Measurements from ENCODE around the gene EXOC4.

Gene EXOC4

GRCh38 chr7:133883591-133883990 lies 630.7 kb downstream of the EXOC4 start:
- Histone ChIP-seq H3K9ac (ENCODE audit: low read depth, low read length, poor library complexity, severe bottlenecking) (no peak overlapping the region), H3K27me3 (ENCODE audit: insufficient read depth, low read length, poor library complexity, severe bottlenecking) (no peaks in the 10 kb centered on the region), H3K4me2 (ENCODE audit: low read depth, low read length, poor library complexity, severe bottlenecking) (peak overlapping the region; percentile 72), H4K20me1 (ENCODE audit: insufficient read depth, low read length, poor library complexity, severe bottlenecking) (peaks cover 27% of the 10 kb centered on the region), H3K4me1 (ENCODE audit: insufficient read depth, low read length, poor library complexity, severe bottlenecking) (peaks cover 20% of the 10 kb centered on the region), H3K4me3 (ENCODE audit: low read length, poor library complexity, severe bottlenecking) (peak overlapping the region; percentile 45), H3K79me2 (ENCODE audit: insufficient read depth, low read length) (no peaks in the 10 kb centered on the region), H3K36me3 (ENCODE audit: insufficient read depth, low read length) (no peaks in the 10 kb centered on the region), H3F3A (ENCODE audit: low read depth) (no peaks in the 10 kb centered on the region; the same call in 1 of the 2 replicates), H3K9me3 (ENCODE audit: insufficient read depth, low read depth, low read length) (no peaks in the 10 kb centered on the region), H3K9me2 (replicated peaks; ENCODE audit: low read depth, low read length) (no peaks in the 10 kb centered on the region), H2AFZ (ENCODE audit: low read length) (no peak overlapping the region)
- no peak for TF ChIP-seq EZH2phosphoT487 (IDR thresholded peaks at IDR 0.05; ENCODE audit: borderline replicate concordance)
- TF ChIP-seq, protein P1, sequence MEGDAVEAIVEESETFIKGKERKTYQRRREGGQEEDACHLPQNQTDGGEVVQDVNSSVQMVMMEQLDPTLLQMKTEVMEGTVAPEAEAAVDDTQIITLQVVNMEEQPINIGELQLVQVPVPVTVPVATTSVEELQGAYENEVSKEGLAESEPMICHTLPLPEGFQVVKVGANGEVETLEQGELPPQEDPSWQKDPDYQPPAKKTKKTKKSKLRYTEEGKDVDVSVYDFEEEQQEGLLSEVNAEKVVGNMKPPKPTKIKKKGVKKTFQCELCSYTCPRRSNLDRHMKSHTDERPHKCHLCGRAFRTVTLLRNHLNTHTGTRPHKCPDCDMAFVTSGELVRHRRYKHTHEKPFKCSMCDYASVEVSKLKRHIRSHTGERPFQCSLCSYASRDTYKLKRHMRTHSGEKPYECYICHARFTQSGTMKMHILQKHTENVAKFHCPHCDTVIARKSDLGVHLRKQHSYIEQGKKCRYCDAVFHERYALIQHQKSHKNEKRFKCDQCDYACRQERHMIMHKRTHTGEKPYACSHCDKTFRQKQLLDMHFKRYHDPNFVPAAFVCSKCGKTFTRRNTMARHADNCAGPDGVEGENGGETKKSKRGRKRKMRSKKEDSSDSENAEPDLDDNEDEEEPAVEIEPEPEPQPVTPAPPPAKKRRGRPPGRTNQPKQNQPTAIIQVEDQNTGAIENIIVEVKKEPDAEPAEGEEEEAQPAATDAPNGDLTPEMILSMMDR (conservative IDR thresholded peaks at IDR 0.05; ENCODE audit: low read length) = no peak

DNA sequence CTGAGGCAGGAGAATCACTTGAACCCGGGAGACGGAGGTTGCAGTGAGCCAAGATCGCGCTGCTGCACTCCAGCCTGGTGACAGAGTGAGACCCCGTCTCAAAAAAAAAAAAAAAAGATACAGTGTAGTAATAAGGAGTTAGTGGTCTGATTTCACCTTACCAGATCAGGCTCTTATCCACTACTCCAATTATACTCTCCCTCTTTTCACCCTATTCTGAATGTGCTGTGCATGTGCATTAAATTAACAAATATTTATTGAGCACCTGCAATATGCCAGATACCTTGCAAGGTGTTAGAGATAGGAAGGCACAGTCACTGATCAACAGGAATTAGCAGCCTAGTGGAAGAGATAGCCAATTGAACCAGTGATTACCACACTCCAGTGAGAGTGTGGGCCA lies 632.3 kb downstream of the EXOC4 start:
- no peak overlapping the region for H3K9ac ChIP-seq (ENCODE audit: low read depth, low read length, poor library complexity, severe bottlenecking)
- no peak overlapping the region for H3K4me2 ChIP-seq (ENCODE audit: low read depth, low read length, poor library complexity, severe bottlenecking)
- TF ChIP-seq, protein P1 (conservative IDR thresholded peaks at IDR 0.05; ENCODE audit: low read length) = no peak
- TF ChIP-seq EZH2phosphoT487 (IDR thresholded peaks at IDR 0.05; ENCODE audit: borderline replicate concordance) = no peak
- H2AFZ ChIP-seq (ENCODE audit: low read length) = no peak overlapping the region
- no peaks in the 10 kb centered on the region for H3K79me2 ChIP-seq (ENCODE audit: insufficient read depth, low read length)
- H3K4me3 ChIP-seq (ENCODE audit: low read length, poor library complexity, severe bottlenecking) = no peak overlapping the region
- no peaks in the 10 kb centered on the region for H3K27me3 ChIP-seq (ENCODE audit: insufficient read depth, low read length, poor library complexity, severe bottlenecking)
- H3K9me3 ChIP-seq (ENCODE audit: insufficient read depth, low read depth, low read length) = no peaks in the 10 kb centered on the region
- H3F3A ChIP-seq (ENCODE audit: low read depth) = no peaks in the 10 kb centered on the region; the same call in 1 of the 2 replicates
- H3K36me3 ChIP-seq (ENCODE audit: insufficient read depth, low read length) = no peaks in the 10 kb centered on the region
- no peaks in the 10 kb centered on the region for H3K9me2 ChIP-seq (replicated peaks; ENCODE audit: low read depth, low read length)
- H3K4me1 ChIP-seq (ENCODE audit: insufficient read depth, low read length, poor library complexity, severe bottlenecking) = peaks cover 20% of the 10 kb centered on the region
- peaks cover 27% of the 10 kb centered on the region for H4K20me1 ChIP-seq (ENCODE audit: insufficient read depth, low read length, poor library complexity, severe bottlenecking)

GRCh38 chr7:133886086-133886485 lies 633.2 kb downstream of the EXOC4 start:
- no peak overlapping the region for H3K9ac ChIP-seq (ENCODE audit: low read depth, low read length, poor library complexity, severe bottlenecking)

More at GRCh38 chr7:133886086-133886485, 633.2 kb downstream of the EXOC4 start:
- H3K9me2 ChIP-seq (replicated peaks; ENCODE audit: low read depth, low read length) = no peaks in the 10 kb centered on the region
- H3K4me3 ChIP-seq (ENCODE audit: low read length, poor library complexity, severe bottlenecking) = no peak overlapping the region
- H3K9me3 ChIP-seq (ENCODE audit: insufficient read depth, low read depth, low read length) = no peaks in the 10 kb centered on the region
- H3K4me2 ChIP-seq (ENCODE audit: low read depth, low read length, poor library complexity, severe bottlenecking) = no peak overlapping the region
- H4K20me1 ChIP-seq (ENCODE audit: insufficient read depth, low read length, poor library complexity, severe bottlenecking) = peaks cover 27% of the 10 kb centered on the region
- no peaks in the 10 kb centered on the region for H3K36me3 ChIP-seq (ENCODE audit: insufficient read depth, low read length)
- no peak overlapping the region for H2AFZ ChIP-seq (ENCODE audit: low read length)
- no peaks in the 10 kb centered on the region for H3K27me3 ChIP-seq (ENCODE audit: insufficient read depth, low read length, poor library complexity, severe bottlenecking)
- H3K79me2 ChIP-seq (ENCODE audit: insufficient read depth, low read length) = no peaks in the 10 kb centered on the region
- peaks cover 20% of the 10 kb centered on the region for H3K4me1 ChIP-seq (ENCODE audit: insufficient read depth, low read length, poor library complexity, severe bottlenecking)
- no peaks in the 10 kb centered on the region; the same call in 1 of the 2 replicates for H3F3A ChIP-seq (ENCODE audit: low read depth)
- TF ChIP-seq, protein P1 (conservative IDR thresholded peaks at IDR 0.05; ENCODE audit: low read length) = no peak
- TF ChIP-seq EZH2phosphoT487 (IDR thresholded peaks at IDR 0.05; ENCODE audit: borderline replicate concordance) = no peak
